GM08714 (cell line): Measurements from ENCODE around the gene OR4A5.
"Not testable (repeated sequence)": the region's sequence is repeated elsewhere in the genome, so short reads cannot be mapped to it uniquely, and the experiment has no call there.

Source experiments
- H3K4me3 ChIP-seq: fragments of 200-500 bp; sonication (Bioruptor generic); 2 replicates; pipeline ENCODE4 v1.5.1; 2014; ENCODE audit warnings: mild to moderate bottlenecking, low read length, inconsistent platforms

The OR4A5 gene

DNA sequence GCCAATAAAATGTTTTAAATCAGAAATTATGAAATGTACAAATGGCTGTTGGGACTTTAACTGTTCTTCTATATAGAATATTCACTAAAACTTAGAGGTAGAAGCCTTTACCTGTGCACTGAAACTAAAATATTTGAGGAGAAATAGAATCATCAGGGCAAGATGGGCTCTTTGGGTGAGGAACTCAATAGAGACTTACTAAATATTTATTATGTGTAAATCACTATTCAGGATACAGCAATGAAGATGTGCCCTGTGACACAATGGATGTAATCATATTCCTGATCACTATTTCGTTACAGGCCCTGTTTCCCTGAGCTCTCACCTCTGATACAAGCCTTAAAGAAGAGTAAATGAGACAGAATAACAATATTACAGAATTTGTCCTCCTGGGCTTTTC is at the start of gene OR4A5:
Gene OR4A5, plus strand, starts transcription at position 301 of the 400 bp plus-strand sequence. Its CDS starts 53 bp downstream, at position 354.
- not testable (repeated sequence) for H3K4me3 ChIP-seq

GRCh38 chr11:54720094-54720493 is 13.5 kb downstream of the OR4A5 start:
- H3K4me3 ChIP-seq: not testable (repeated sequence)
